K562 (cell line): ENCODE data around the gene TMEM129. TPM values are rescaled to one million over a fixed set of nuclear protein-coding genes. Genes with fewer than 3 reads are reported as not detected.

ENCODE experiments used
- ATAC-seq: fragments of 200-7000 bp; cut with Tn5 transposase; 3 replicates; pipeline ENCODE4 v1.9.1; 2020; ENCODE audit warnings: moderate library complexity
- BruUV-seq: library from RNA; stranded (reverse); fragments of 400-500 nt; replicated peaks from 2 replicates; lab custom pipeline; 2021; lab: Mats Ljungman, UMichigan
- CTCF ChIA-PET: fragments of 300-600 bp; formaldehyde crosslinking; extraction: SDS; loops from one replicate; lab custom pipeline; 2021; ENCODE audit warnings: low intra/inter-chr PET ratio; lab: Yijun Ruan, JAX
- POLR2A ChIA-PET: fragments of 300-600, 350-650 bp; sonication (Branson Sonifier 250); formaldehyde crosslinking; extraction: SDS; loops from one replicate; lab custom pipeline; 2021; ENCODE audit warnings: antibody characterized with exemption, inconsistent platforms; lab: Yijun Ruan, JAX
- DNase-seq, 4 experiments: peaks; one replicate each; pipeline versions ENCODE4 v3.0.0 to v3.0.0-alpha.2; 2011 to 2018; ENCODE audit warnings: low spot score in 3 of 4, mixed read lengths in 3 of 4; ENCODE audit errors: extremely low read depth in 1 of 4
- FAIRE-seq: peaks from 2 replicates; lab custom pipeline; 2011; peaks lifted over from hg19 to GRCh38; lab: Jason Lieb, UNC
- H2AFZ ChIP-seq: 2 replicates; pipeline ENCODE4 v1.6.0; 2011; ENCODE audit warnings: low read depth, low read length, control low read depth, inconsistent platforms
- H3K27ac ChIP-seq: fragments of 200-600 bp; 3 replicates; pipeline ENCODE4 v1.8.0; 2011; ENCODE audit warnings: low read depth, mild to moderate bottlenecking, control low read depth, inconsistent platforms, low read length, moderate library complexity, mixed read lengths; ENCODE audit errors: extremely low read depth
- H3K27me3 ChIP-seq, 2 experiments: fragments of 300-600 bp in 1 of 2; 2 replicates in 1 of 2; 3 replicates in 1 of 2; pipeline versions ENCODE4 v1.6.0 to v1.8.0; 2011; ENCODE audit warnings: inconsistent platforms in 2 of 2, low read length in 2 of 2, mild to moderate bottlenecking in 1 of 2, mixed read lengths in 1 of 2, moderate library complexity in 1 of 2; ENCODE audit not compliant: control insufficient read depth in 2 of 2, insufficient read depth in 2 of 2
- H3K36me3 ChIP-seq: fragments of 300-600 bp; 3 replicates; pipeline ENCODE4 v1.8.0; 2011; ENCODE audit warnings: mild to moderate bottlenecking, low read length, inconsistent platforms; ENCODE audit not compliant: control insufficient read depth, insufficient read depth
- H3K4me1 ChIP-seq, 2 experiments: fragments of 200-600 bp in 1 of 2; replicated peaks in 1 of 2; 2 replicates in 1 of 2; 3 replicates in 1 of 2; pipeline versions ENCODE4 v1.5.1 to v1.8.0; 2011; ENCODE audit warnings: inconsistent platforms in 2 of 2, low read length in 2 of 2, mild to moderate bottlenecking in 1 of 2, mixed read lengths in 1 of 2, moderate library complexity in 1 of 2; ENCODE audit not compliant: control insufficient read depth in 2 of 2, insufficient read depth in 2 of 2
- H3K4me2 ChIP-seq: 2 replicates; pipeline ENCODE4 v1.6.1; 2011; ENCODE audit warnings: low read length, control low read depth, inconsistent platforms, mixed read lengths; ENCODE audit not compliant: insufficient read depth
- H3K4me3 ChIP-seq: fragments of 200-600 bp; sonication (generic), shearing (Covaris generic); 2 replicates; pipeline ENCODE4 v1.5.1; 2016; ENCODE audit warnings: control low read depth, inconsistent platforms
- H3K79me2 ChIP-seq: fragments of 200-600 bp; 3 replicates; pipeline ENCODE4 v1.8.0; 2011; ENCODE audit warnings: low read length, inconsistent platforms; ENCODE audit not compliant: control insufficient read depth, insufficient read depth
- H3K9ac ChIP-seq, 2 experiments: 2 replicates each; pipeline versions ENCODE4 v1.6.0 to v1.6.1; 2011; ENCODE audit warnings: low read depth in 2 of 2, low read length in 2 of 2, control low read depth in 1 of 2, inconsistent platforms in 1 of 2, mild to moderate bottlenecking in 1 of 2, mixed read lengths in 1 of 2; ENCODE audit not compliant: insufficient read depth in 1 of 2
- H3K9me1 ChIP-seq: one replicate; pipeline ENCODE4 v1.6.0; 2011; ENCODE audit warnings: inconsistent platforms, mild to moderate bottlenecking, low read length, moderate library complexity; ENCODE audit not compliant: control insufficient read depth, insufficient read depth
- H3K9me3 ChIP-seq: replicated peaks from 2 replicates; pipeline ENCODE4 v1.5.1; 2011; ENCODE audit warnings: low read depth, low read length, inconsistent platforms; ENCODE audit not compliant: control insufficient read depth, insufficient read depth
- H4K20me1 ChIP-seq: replicated peaks from 2 replicates; pipeline ENCODE4 v1.6.1; 2011; ENCODE audit warnings: low read length, inconsistent platforms, mixed read lengths; ENCODE audit not compliant: control insufficient read depth, insufficient read depth
- E2F6 ChIP-seq, 2 experiments: IDR thresholded peaks; 2 replicates each; pipeline ENCODE4 v1.6.1; 2011; ENCODE audit warnings: borderline replicate concordance in 1 of 2, control low read depth in 1 of 2, low read depth in 1 of 2, low read length in 1 of 2, mild to moderate bottlenecking in 1 of 2, mixed read lengths in 1 of 2, moderate library complexity in 1 of 2; ENCODE audit not compliant: insufficient read depth in 1 of 2, insufficient read length in 1 of 2, poor library complexity in 1 of 2, severe bottlenecking in 1 of 2; ENCODE audit errors: extremely low read depth in 1 of 2
- PBX2 ChIP-seq, 2 experiments: IDR thresholded peaks in 1 of 2; conservative IDR thresholded peaks in 1 of 2; 2 replicates each; pipeline ENCODE4 v1.6.1; 2016; ENCODE audit warnings: low read depth in 2 of 2, mild to moderate bottlenecking in 1 of 2, missing compliant biosample characterization in 1 of 2, missing genetic modification characterization in 1 of 2, moderate library complexity in 1 of 2
- ZNF318 ChIP-seq, 2 experiments: fragments of 450-650 bp; IDR thresholded peaks; 2 replicates each; pipeline ENCODE4 v1.6.1; 2016; ENCODE audit warnings: mild to moderate bottlenecking in 2 of 2, borderline replicate concordance in 1 of 2, low read depth in 1 of 2, moderate library complexity in 1 of 2
- ZNF507 ChIP-seq: conservative IDR thresholded peaks from 2 replicates; pipeline ENCODE4 v1.6.1; 2017; ENCODE audit warnings: missing genetic modification characterization, missing compliant biosample characterization
- WGBS: fragments of 100-300 bp; shearing (Covaris generic); methylation state at CpG from one replicate; pipeline ENCODE4 v1.1.6; 2016; ENCODE audit warnings: low coverage, mixed read lengths; ENCODE audit not compliant: insufficient coverage; ENCODE audit errors: missing lambda C conversion rate; 5-methylcytosine and 5-hydroxymethylcytosine counted together
- in situ Hi-C: fragments of 300-500 bp; cut with MboI; formaldehyde crosslinking; loops from 4 replicates; pipeline ENCODE4 v1.15.0; 2018; ENCODE audit warnings: inconsistent platforms, mixed read lengths
- intact Hi-C: fragments of 100-400 bp; cut with micrococcal nuclease; formaldehyde crosslinking; loops from 2 replicates; pipeline ENCODE4 v1.14.2; 2022
- polyA plus RNA-seq, 8 experiments: library from polyadenylated mRNA; depleted of rRNA in 4 of 8; stranded (reverse) in 5 of 8; unstranded in 3 of 8; fragments of >200 nt; fragmentation: Nextera tagmentation in 2 of 8; fragmentation: Illumina TruSeq in 1 of 8; extraction: Ambion mirVana in 2 of 8; extraction: Trizol in 1 of 8; gene quantifications; 2 replicates each; pipeline versions ENCODE4 v1.2.1 to v1.2.3, GENCODE V29; 2011 to 2014; ENCODE audit warnings: inconsistent platforms in 1 of 8, missing spikeins in 1 of 8
- total RNA-seq, 7 experiments: library from RNA; depleted of rRNA in 6 of 7; stranded (reverse); fragments of >200 nt in 6 of 7; fragmentation: Illumina TruSeq in 2 of 7; extraction: Trizol in 2 of 7; gene quantifications; 2 replicates each; pipeline versions ENCODE4 v1.2.1 to v1.2.3, GENCODE V29; 2011 to 2021; ENCODE audit warnings: low replicate concordance in 1 of 7

TMEM129 gene
- total and polyA plus RNA-seq, 9 of the 15 experiments (the other 6 are each of a cell fraction or from before 2014, with no cell fraction given), result 0.34 to 47.2 (median 18.8) TPM

GRCh38 chr4:1682860-1683259 is 38.3 kb downstream of the TMEM129 start:
- H3K27me3 ChIP-seq, result no peaks in the 10 kb centered on the region
- TF ChIP-seq E2F6 (IDR thresholded peaks at IDR 0.05; ENCODE audit: borderline replicate concordance in 1 of 2, extremely low read depth in 1 of 2, insufficient read depth in 1 of 2, insufficient read length in 1 of 2, low read depth in 1 of 2, low read length in 1 of 2, poor library complexity in 1 of 2, severe bottlenecking in 1 of 2) (peak in 1 of 2 experiments; percentile 21), ZNF507 (no peak), ZNF318 (IDR thresholded peaks at IDR 0.05; ENCODE audit: borderline replicate concordance in 1 of 2, low read depth in 1 of 2) (no peak), PBX2 (CRISPR knock-in tag; IDR thresholded peaks at IDR 0.05; ENCODE audit: low read depth) (no peak), PBX2 (tag; conservative IDR thresholded peaks at IDR 0.05; ENCODE audit: low read depth) (no peak)
- H3K79me2 ChIP-seq, result no peaks in the 10 kb centered on the region
- H2AFZ ChIP-seq, result peak overlapping the region; percentile 84
- TSS peak; percentile 77 for BruUV-seq
- POLR2A ChIA-PET, result interaction anchor here (0.7 to 1.4 kb wide), 4 partner anchors 12 to 208 kb away, joined by 3 to 5 read pairs (median 3); partner anchors contain the start of gene SLBP
- H3K27ac ChIP-seq, result no peak overlapping the region
- H3K4me2 ChIP-seq, result peak overlapping the region; percentile 70; the same call in 1 of the 2 replicates
- CTCF ChIA-PET, result no interaction called here
- H3K9me1 ChIP-seq, result peaks cover 3% of the 10 kb centered on the region
- peaks cover 8 to 38% of the 10 kb centered on the region in 2 experiments; a peak in 3 of 5 replicates for H3K4me1 ChIP-seq
- H4K20me1 ChIP-seq, result no peaks in the 10 kb centered on the region
- H3K4me3 ChIP-seq, result no peak overlapping the region
- FAIRE-seq (no peak), ATAC-seq (no peak), DNase-seq (no peak)
- H3K9me3 ChIP-seq, result no peaks in the 10 kb centered on the region
- no peaks in the 10 kb centered on the region for H3K36me3 ChIP-seq
- in situ Hi-C loops, result no loop called here
- WGBS, result 80% methylated on average over 13 of the region's 13 CpGs
- intact Hi-C loops, result no loop called here
- H3K9ac ChIP-seq, result peak overlapping the region; percentile 36 to 69; a peak in 2 of 4 replicates
